Activated CD4-positive, alpha-beta T cell treated with anti-CD3 and anti-CD28 coated beads for 24 hours (primary cell): ENCODE data around the gene ABCC2.
"Not testable (repeated sequence)": the region's sequence is repeated elsewhere in the genome, so short reads cannot be mapped to it uniquely, and the experiment has no call there.

Experiments
- DNase-seq, 2 donors: peaks; one replicate each; pipeline ENCODE4 v3.0.0-alpha.2; 2020; ENCODE audit warnings: low read depth in 2 of 2

The ABCC2 gene

GRCh38 chr10:99807786-99808185 is 25.3 kb downstream of the ABCC2 start:
- DNase-seq, result no peak

GRCh38 chr10:99808270-99808669 is 25.8 kb downstream of the ABCC2 start:
- DNase-seq, result no peak

- no peak for DNase-seq
Measured at GRCh38 chr10:99809481-99809880, 27.0 kb downstream of the ABCC2 start.

GRCh38 chr10:99809931-99810615 is 27.6 kb downstream of the ABCC2 start:
- no peak for DNase-seq

- DNase-seq, result no peak
Measured at GRCh38 chr10:99812177-99812576, 29.7 kb downstream of the ABCC2 start.

GRCh38 chr10:99814143-99814542 is 31.7 kb downstream of the ABCC2 start:
- DNase-seq, result no peak

GRCh38 chr10:99815621-99816020 is 33.2 kb downstream of the ABCC2 start:
- no peak for DNase-seq

GRCh38 chr10:99827936-99828335 is 45.5 kb downstream of the ABCC2 start:
- DNase-seq, result no peak

- DNase-seq, result no peak
Measured at GRCh38 chr10:99828464-99828863, 46.0 kb downstream of the ABCC2 start.

GRCh38 chr10:99832439-99832838 is 50.0 kb downstream of the ABCC2 start:
- no peak for DNase-seq

GRCh38 chr10:99834410-99834809 is 52.0 kb downstream of the ABCC2 start:
- DNase-seq, result no peak

- DNase-seq, result no peak
Measured at GRCh38 chr10:99835947-99836346, 53.5 kb downstream of the ABCC2 start.

- no peak for DNase-seq
Measured at GRCh38 chr10:99836711-99837110, 54.3 kb downstream of the ABCC2 start.

- DNase-seq, result not testable (repeated sequence)
Measured at GRCh38 chr10:99840859-99841258, 58.4 kb downstream of the ABCC2 start.

- no peak for DNase-seq
Measured at GRCh38 chr10:99841746-99842145, 59.3 kb downstream of the ABCC2 start.

GRCh38 chr10:99843310-99843709 is 60.9 kb downstream of the ABCC2 start:
- DNase-seq, result no peak

- no peak for DNase-seq
Measured at GRCh38 chr10:99844433-99844955, 62.1 kb downstream of the ABCC2 start.

GRCh38 chr10:99845837-99846382 is 63.5 kb downstream of the ABCC2 start:
- DNase-seq, result peak; percentile 46 to 71

- no peak for DNase-seq
Measured at GRCh38 chr10:99849057-99849456, 66.6 kb downstream of the ABCC2 start.

GRCh38 chr10:99849536-99849935 is 67.1 kb downstream of the ABCC2 start:
- no peak for DNase-seq

GRCh38 chr10:99850021-99850766 is 67.8 kb downstream of the ABCC2 start:
- no peak for DNase-seq

- no peak for DNase-seq
Measured at GRCh38 chr10:99850767-99851340, 68.4 kb downstream of the ABCC2 start.
